Stimulated activated naive CD8-positive, alpha-beta T cell treated with anti-CD3 and anti-CD28 coated beads, Interleukin-15, Interleukin-2, amounts not matched to agents 100 ng/mL and 50 ng/mL, for 24 hours (primary cell): ENCODE measurements around the gene BBS1.
A peak's percentile ranks its signal among the peaks of the same experiment; 100 is the strongest.

Source experiments
- H3K27ac Mint-ChIP-seq: one replicate; pipeline ENCODE4 v1.8.0; 2021; ENCODE audit warnings: mild to moderate bottlenecking, mixed read lengths
- H3K27me3 Mint-ChIP-seq: one replicate; pipeline ENCODE4 v1.8.0; 2021; ENCODE audit warnings: mixed read lengths
- H3K36me3 Mint-ChIP-seq: one replicate; pipeline ENCODE4 v1.8.0; 2021; ENCODE audit warnings: low read depth, mixed read lengths
- H3K4me1 Mint-ChIP-seq: one replicate; pipeline ENCODE4 v1.8.0; 2021; ENCODE audit warnings: low read depth, mixed read lengths
- H3K4me3 Mint-ChIP-seq: one replicate; pipeline ENCODE4 v1.8.0; 2021; ENCODE audit warnings: mild to moderate bottlenecking, mixed read lengths
- H3K9me3 Mint-ChIP-seq: one replicate; pipeline ENCODE4 v1.8.0; 2021; ENCODE audit warnings: mixed read lengths

Gene BBS1

GRCh38 chr11:66491315-66491935, 19.0 kb upstream of the BBS1 start:
- Mint-ChIP-seq H3K27me3 (no peaks in the 10 kb centered on the region), H3K9me3 (no peaks in the 10 kb centered on the region), H3K27ac (no peak overlapping the region), H3K4me1 (no peaks in the 10 kb centered on the region), H3K36me3 (peaks cover 26% of the 10 kb centered on the region), H3K4me3 (no peak overlapping the region)

GRCh38 chr11:66492161-66492865, 18.1 kb upstream of the BBS1 start:
- Mint-ChIP-seq H3K36me3 (peaks cover 32% of the 10 kb centered on the region), H3K4me1 (no peaks in the 10 kb centered on the region), H3K4me3 (no peak overlapping the region), H3K27ac (no peak overlapping the region), H3K9me3 (no peaks in the 10 kb centered on the region), H3K27me3 (no peaks in the 10 kb centered on the region)

- H3K27me3 Mint-ChIP-seq = no peaks in the 10 kb centered on the region
- no peaks in the 10 kb centered on the region for H3K9me3 Mint-ChIP-seq
- H3K27ac Mint-ChIP-seq = no peak overlapping the region
- H3K4me1 Mint-ChIP-seq = no peaks in the 10 kb centered on the region
- H3K36me3 Mint-ChIP-seq = peaks cover 31% of the 10 kb centered on the region
- no peak overlapping the region for H3K4me3 Mint-ChIP-seq
Observed at GRCh38 chr11:66493130-66493529, 17.3 kb upstream of the BBS1 start.

- no peaks in the 10 kb centered on the region for H3K9me3 Mint-ChIP-seq
- H3K27ac Mint-ChIP-seq = no peak overlapping the region
- H3K36me3 Mint-ChIP-seq = peaks cover 31% of the 10 kb centered on the region
Observed at GRCh38 chr11:66494458-66494857, 16.0 kb upstream of the BBS1 start.

GRCh38 chr11:66494935-66495334, 15.5 kb upstream of the BBS1 start:
- Mint-ChIP-seq H3K9me3 (no peaks in the 10 kb centered on the region), H3K36me3 (peaks cover 33% of the 10 kb centered on the region), H3K4me3 (no peak overlapping the region), H3K27me3 (no peaks in the 10 kb centered on the region), H3K27ac (no peak overlapping the region), H3K4me1 (no peaks in the 10 kb centered on the region)

More at GRCh38 chr11:66494458-66494857, 16.0 kb upstream of the BBS1 start:
- H3K27me3 Mint-ChIP-seq = no peaks in the 10 kb centered on the region
- H3K4me1 Mint-ChIP-seq = no peaks in the 10 kb centered on the region
- no peak overlapping the region for H3K4me3 Mint-ChIP-seq

- Mint-ChIP-seq H3K9me3 (no peaks in the 10 kb centered on the region), H3K27ac (no peak overlapping the region), H3K4me1 (no peaks in the 10 kb centered on the region), H3K27me3 (no peaks in the 10 kb centered on the region), H3K4me3 (no peak overlapping the region), H3K36me3 (peaks cover 36% of the 10 kb centered on the region)
Observed at GRCh38 chr11:66495401-66495854, 15.0 kb upstream of the BBS1 start.

GRCh38 chr11:66497206-66497605, 13.2 kb upstream of the BBS1 start:
- no peaks in the 10 kb centered on the region for H3K4me1 Mint-ChIP-seq
- peaks cover 43% of the 10 kb centered on the region for H3K36me3 Mint-ChIP-seq
- H3K9me3 Mint-ChIP-seq = no peaks in the 10 kb centered on the region
- no peak overlapping the region for H3K27ac Mint-ChIP-seq
- H3K4me3 Mint-ChIP-seq = no peak overlapping the region
- H3K27me3 Mint-ChIP-seq = no peaks in the 10 kb centered on the region

GRCh38 chr11:66498506-66498905, 11.9 kb upstream of the BBS1 start:
- Mint-ChIP-seq H3K36me3 (peaks cover 42% of the 10 kb centered on the region), H3K9me3 (no peaks in the 10 kb centered on the region), H3K27ac (no peak overlapping the region), H3K4me1 (no peaks in the 10 kb centered on the region), H3K27me3 (no peaks in the 10 kb centered on the region), H3K4me3 (no peak overlapping the region)

GRCh38 chr11:66505276-66505816, 5.1 kb upstream of the BBS1 start:
- H3K9me3 Mint-ChIP-seq = no peaks in the 10 kb centered on the region
- peaks cover 4% of the 10 kb centered on the region for H3K4me1 Mint-ChIP-seq
- peaks cover 34% of the 10 kb centered on the region for H3K36me3 Mint-ChIP-seq
- no peak overlapping the region for H3K4me3 Mint-ChIP-seq
- no peaks in the 10 kb centered on the region for H3K27me3 Mint-ChIP-seq
- no peak overlapping the region for H3K27ac Mint-ChIP-seq

- H3K27ac Mint-ChIP-seq = no peak overlapping the region
- H3K27me3 Mint-ChIP-seq = no peaks in the 10 kb centered on the region
- no peaks in the 10 kb centered on the region for H3K9me3 Mint-ChIP-seq
- peaks cover 12% of the 10 kb centered on the region for H3K4me1 Mint-ChIP-seq
- peaks cover 18% of the 10 kb centered on the region for H3K36me3 Mint-ChIP-seq
- no peak overlapping the region for H3K4me3 Mint-ChIP-seq
Observed at GRCh38 chr11:66509131-66509561, 1.3 kb upstream of the BBS1 start.

- Mint-ChIP-seq H3K4me3 (peak overlapping the region; percentile 96), H3K9me3 (no peaks in the 10 kb centered on the region), H3K27ac (peak overlapping the region; percentile 68), H3K36me3 (peaks cover 14% of the 10 kb centered on the region), H3K27me3 (no peaks in the 10 kb centered on the region), H3K4me1 (peaks cover 12% of the 10 kb centered on the region)
Observed at GRCh38 chr11:66510990-66511339, 530 bp downstream of the BBS1 start.

GRCh38 chr11:66523611-66524010, 13.2 kb downstream of the BBS1 start:
- Mint-ChIP-seq H3K27me3 (no peaks in the 10 kb centered on the region), H3K4me1 (no peaks in the 10 kb centered on the region), H3K27ac (no peak overlapping the region), H3K36me3 (peaks cover 35% of the 10 kb centered on the region), H3K4me3 (no peak overlapping the region), H3K9me3 (no peaks in the 10 kb centered on the region)

GRCh38 chr11:66524304-66525040, 14.0 kb downstream of the BBS1 start:
- H3K9me3 Mint-ChIP-seq = no peaks in the 10 kb centered on the region
- no peaks in the 10 kb centered on the region for H3K27me3 Mint-ChIP-seq
- H3K27ac Mint-ChIP-seq = no peak overlapping the region
- H3K4me1 Mint-ChIP-seq = no peaks in the 10 kb centered on the region
- peaks cover 32% of the 10 kb centered on the region for H3K36me3 Mint-ChIP-seq
- H3K4me3 Mint-ChIP-seq = no peak overlapping the region

GRCh38 chr11:66529069-66529468, 18.6 kb downstream of the BBS1 start:
- Mint-ChIP-seq H3K27me3 (no peaks in the 10 kb centered on the region), H3K4me1 (no peaks in the 10 kb centered on the region), H3K9me3 (no peaks in the 10 kb centered on the region), H3K36me3 (peaks cover 13% of the 10 kb centered on the region), H3K27ac (no peak overlapping the region), H3K4me3 (no peak overlapping the region)

GRCh38 chr11:66529655-66530054, 19.2 kb downstream of the BBS1 start:
- H3K27me3 Mint-ChIP-seq = no peaks in the 10 kb centered on the region
- no peaks in the 10 kb centered on the region for H3K9me3 Mint-ChIP-seq
- no peaks in the 10 kb centered on the region for H3K4me1 Mint-ChIP-seq
- H3K36me3 Mint-ChIP-seq = peaks cover 9% of the 10 kb centered on the region
- H3K27ac Mint-ChIP-seq = no peak overlapping the region
- H3K4me3 Mint-ChIP-seq = no peak overlapping the region
